Measurements from ENCODE around the gene SPCS3.

GRCh38 chr4:176334066-176334465 lies 14.3 kb downstream of the SPCS3 start:
- TF ChIP-seq CTCF (IDR thresholded peaks at IDR 0.05; ENCODE audit: insufficient read depth, low read length): no peak
- no peak for TF ChIP-seq POLR2AphosphoS5 (IDR thresholded peaks at IDR 0.05; ENCODE audit: low read depth)
- no peak for TF ChIP-seq REST (IDR thresholded peaks at IDR 0.05; ENCODE audit: insufficient replicate concordance, low read depth)
- no peak for TF ChIP-seq SPI1 (IDR thresholded peaks at IDR 0.05; ENCODE audit: borderline replicate concordance, low read depth)
- TF ChIP-seq GABPA (IDR thresholded peaks at IDR 0.05; ENCODE audit: low read depth): no peak
